Left ventricle myocardium inferior (tissue), 1 donor: ENCODE results near the gene ZNF280A. TPM values are rescaled to one million over a fixed set of nuclear protein-coding genes. Genes with fewer than 3 reads are reported as not detected.
"Not testable (repeated sequence)": the region's sequence is repeated elsewhere in the genome, so short reads cannot be mapped to it uniquely, and the experiment has no call there.

Experiments used
- DNase-seq: peaks from one replicate; pipeline ENCODE4 v3.0.0-alpha.2; 2020
- H3K27ac ChIP-seq: fragments of 200-600 bp; replicated peaks from 2 replicates; pipeline ENCODE4 v1.8.0; 2021
- H3K27me3 ChIP-seq: fragments of 200-600 bp; 2 replicates; pipeline ENCODE4 v1.8.0; 2021; ENCODE audit warnings: low read depth
- H3K36me3 ChIP-seq: fragments of 200-600 bp; 2 replicates; pipeline ENCODE4 v1.8.0; 2021
- H3K4me1 ChIP-seq: fragments of 200-600 bp; 2 replicates; pipeline ENCODE4 v1.8.0; 2021
- H3K4me3 ChIP-seq: fragments of 200-600 bp; 2 replicates; pipeline ENCODE4 v1.8.0; 2021; ENCODE audit warnings: mild to moderate bottlenecking, moderate library complexity
- H3K9me3 ChIP-seq: fragments of 200-600 bp; replicated peaks from 2 replicates; pipeline ENCODE4 v1.8.0; 2021
- CTCF ChIP-seq: fragments of 200-600 bp; IDR thresholded peaks from 2 replicates; pipeline ENCODE4 v1.8.0; 2021; ENCODE audit warnings: antibody characterized with exemption, mild to moderate bottlenecking, borderline replicate concordance
- intact Hi-C: fragments of 100-400 bp; cut with micrococcal nuclease; formaldehyde crosslinking; loops from one replicate; pipeline ENCODE4 v1.11.0; 2022
- total RNA-seq: library from RNA; stranded (reverse); fragmentation: NEBNext Ultra II Directional; extraction: Animal tissue kit (Norgen Biotek cat#: 25700); gene quantifications from one replicate; pipeline ENCODE4 v1.2.1, GENCODE V29; 2021
- donor health status: DM: no; HTN: yes; CAD: no; lungs with severe emphysema.

Gene ZNF280A
- total RNA-seq, 1 donor from 2014 or later, result not detected

- Histone ChIP-seq H3K27me3 (no peaks in the 10 kb centered on the region), H3K4me1 (peaks cover 2% of the 10 kb centered on the region), H3K4me3 (no peak overlapping the region), H3K9me3 (no peaks in the 10 kb centered on the region), H3K27ac (no peak overlapping the region), H3K36me3 (no peaks in the 10 kb centered on the region)
- no peak for DNase-seq
- intact Hi-C loops, result no loop called here
- TF ChIP-seq CTCF, result no peak
Observed at GRCh38 chr22:22480940-22481339, 39.1 kb downstream of the ZNF280A start.

GRCh38 chr22:22479999-22480532, 40.0 kb downstream of the ZNF280A start:
- Histone ChIP-seq H3K36me3 (no peaks in the 10 kb centered on the region), H3K27me3 (no peaks in the 10 kb centered on the region), H3K27ac (no peak overlapping the region), H3K4me1 (no peaks in the 10 kb centered on the region), H3K4me3 (no peak overlapping the region), H3K9me3 (no peaks in the 10 kb centered on the region)
- intact Hi-C loops, result no loop called here
- no peak for DNase-seq
- no peak for TF ChIP-seq CTCF

- no peaks in the 10 kb centered on the region for H3K27me3 ChIP-seq
- H3K9me3 ChIP-seq, result no peaks in the 10 kb centered on the region
- H3K36me3 ChIP-seq, result no peaks in the 10 kb centered on the region
- H3K4me1 ChIP-seq, result no peaks in the 10 kb centered on the region
- H3K27ac ChIP-seq, result no peak overlapping the region
- no peak for TF ChIP-seq CTCF
- no peak overlapping the region for H3K4me3 ChIP-seq
- DNase-seq, result no peak
- intact Hi-C loops, result no loop called here
Observed at GRCh38 chr22:22479116-22479515, 41.0 kb downstream of the ZNF280A start.

- no peaks in the 10 kb centered on the region for H3K9me3 ChIP-seq
- no peaks in the 10 kb centered on the region for H3K36me3 ChIP-seq
- no peaks in the 10 kb centered on the region for H3K27me3 ChIP-seq
- no peak overlapping the region for H3K4me3 ChIP-seq
- no peaks in the 10 kb centered on the region for H3K4me1 ChIP-seq
- no peak overlapping the region for H3K27ac ChIP-seq
- no peak for TF ChIP-seq CTCF
- intact Hi-C loops, result no loop called here
- no peak for DNase-seq
Observed at GRCh38 chr22:22478470-22478869, 41.6 kb downstream of the ZNF280A start.

GRCh38 chr22:22474733-22475132, 45.3 kb downstream of the ZNF280A start:
- no peak for DNase-seq
- Histone ChIP-seq H3K27ac (no peak overlapping the region), H3K4me3 (no peak overlapping the region), H3K4me1 (no peaks in the 10 kb centered on the region), H3K36me3 (no peaks in the 10 kb centered on the region), H3K9me3 (peaks cover 4% of the 10 kb centered on the region), H3K27me3 (peaks cover 18% of the 10 kb centered on the region)
- TF ChIP-seq CTCF, result no peak
- intact Hi-C loops, result no loop called here

- H3K4me1 ChIP-seq, intact Hi-C loops, H3K36me3 ChIP-seq, DNase-seq, H3K4me3 ChIP-seq, H3K27ac ChIP-seq: not testable (repeated sequence)
- Histone ChIP-seq H3K9me3 (peaks cover 29% of the 10 kb centered on the region), H3K27me3 (peaks cover 33% of the 10 kb centered on the region)
Observed at GRCh38 chr22:22471104-22471503, 49.0 kb downstream of the ZNF280A start.
